ENCODE measurements around the gene PARP12.

Gene PARP12

DNA sequence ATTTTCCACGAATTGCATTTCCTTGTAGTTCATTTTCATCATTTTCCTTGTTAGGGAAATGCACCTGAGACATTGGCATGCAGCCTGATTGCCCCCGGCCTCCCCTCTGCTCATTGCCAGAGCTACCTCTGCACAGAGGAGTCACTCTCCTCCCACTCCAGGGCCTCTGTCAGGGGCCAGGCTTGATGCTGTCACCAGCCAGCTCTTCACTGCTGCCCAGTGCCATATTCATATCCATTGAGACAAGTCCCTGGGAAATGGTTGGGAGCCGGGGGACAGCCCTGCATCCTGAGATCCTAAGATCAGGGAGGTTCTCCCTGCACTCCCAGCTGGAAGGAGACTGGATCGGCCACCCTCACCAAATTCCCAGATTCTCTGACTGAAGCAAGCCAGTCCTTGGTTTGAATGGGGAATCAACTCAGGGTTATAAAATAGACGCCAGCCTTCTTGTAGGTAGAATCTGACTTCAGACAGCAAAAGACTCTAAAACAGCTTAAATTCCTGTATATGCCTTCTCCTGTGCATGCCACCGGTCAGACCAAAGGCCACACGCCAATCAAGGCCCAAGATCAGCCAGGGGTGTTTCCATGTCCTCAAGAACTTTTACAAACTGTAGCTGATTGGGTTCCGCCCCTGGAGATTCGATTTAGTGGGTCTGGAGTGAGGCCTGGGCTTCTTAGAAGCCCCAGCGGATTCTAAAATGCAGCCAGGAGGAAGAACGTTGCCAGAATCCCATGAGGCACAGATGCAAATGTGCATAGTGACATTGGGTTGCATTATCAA is 86.5 kb downstream of the PARP12 start:
- no peak overlapping the region for H2AFZ ChIP-seq (ENCODE audit: low read length)
- no peaks in the 10 kb centered on the region for H3K36me3 ChIP-seq (ENCODE audit: insufficient read depth, low read length)
- H3F3A ChIP-seq (ENCODE audit: insufficient read depth, low read length) = no peaks in the 10 kb centered on the region
- no peaks in the 10 kb centered on the region for H3K9me2 ChIP-seq (ENCODE audit: low read depth, low read length)
- H3K79me2 ChIP-seq (ENCODE audit: insufficient read depth, low read length) = no peaks in the 10 kb centered on the region
- no peak overlapping the region for H3K4me2 ChIP-seq (ENCODE audit: low read length)
- H3K4me1 ChIP-seq (ENCODE audit: insufficient read depth, low read length, severe bottlenecking) = no peaks in the 10 kb centered on the region
- no peak overlapping the region for H3K4me3 ChIP-seq (ENCODE audit: low read depth, low read length, poor library complexity, severe bottlenecking)
- no peak for TF ChIP-seq EZH2 (IDR thresholded peaks at IDR 0.05; ENCODE audit: borderline replicate concordance, low read length)
- TF ChIP-seq, protein P1, sequence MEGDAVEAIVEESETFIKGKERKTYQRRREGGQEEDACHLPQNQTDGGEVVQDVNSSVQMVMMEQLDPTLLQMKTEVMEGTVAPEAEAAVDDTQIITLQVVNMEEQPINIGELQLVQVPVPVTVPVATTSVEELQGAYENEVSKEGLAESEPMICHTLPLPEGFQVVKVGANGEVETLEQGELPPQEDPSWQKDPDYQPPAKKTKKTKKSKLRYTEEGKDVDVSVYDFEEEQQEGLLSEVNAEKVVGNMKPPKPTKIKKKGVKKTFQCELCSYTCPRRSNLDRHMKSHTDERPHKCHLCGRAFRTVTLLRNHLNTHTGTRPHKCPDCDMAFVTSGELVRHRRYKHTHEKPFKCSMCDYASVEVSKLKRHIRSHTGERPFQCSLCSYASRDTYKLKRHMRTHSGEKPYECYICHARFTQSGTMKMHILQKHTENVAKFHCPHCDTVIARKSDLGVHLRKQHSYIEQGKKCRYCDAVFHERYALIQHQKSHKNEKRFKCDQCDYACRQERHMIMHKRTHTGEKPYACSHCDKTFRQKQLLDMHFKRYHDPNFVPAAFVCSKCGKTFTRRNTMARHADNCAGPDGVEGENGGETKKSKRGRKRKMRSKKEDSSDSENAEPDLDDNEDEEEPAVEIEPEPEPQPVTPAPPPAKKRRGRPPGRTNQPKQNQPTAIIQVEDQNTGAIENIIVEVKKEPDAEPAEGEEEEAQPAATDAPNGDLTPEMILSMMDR (IDR thresholded peaks at IDR 0.05; ENCODE audit: low read length) = no peak
- H3K9ac ChIP-seq (ENCODE audit: low read length) = no peak overlapping the region
- no peaks in the 10 kb centered on the region; the same call in 1 of the 2 replicates for H3K27me3 ChIP-seq (ENCODE audit: insufficient read depth, low read length)
- no peak overlapping the region for H3K27ac ChIP-seq (ENCODE audit: low read depth, low read length, poor library complexity, severe bottlenecking)
- H4K20me1 ChIP-seq (ENCODE audit: insufficient read depth, low read length) = no peaks in the 10 kb centered on the region
- no peaks in the 10 kb centered on the region for H3K9me3 ChIP-seq (ENCODE audit: low read length)

DNA sequence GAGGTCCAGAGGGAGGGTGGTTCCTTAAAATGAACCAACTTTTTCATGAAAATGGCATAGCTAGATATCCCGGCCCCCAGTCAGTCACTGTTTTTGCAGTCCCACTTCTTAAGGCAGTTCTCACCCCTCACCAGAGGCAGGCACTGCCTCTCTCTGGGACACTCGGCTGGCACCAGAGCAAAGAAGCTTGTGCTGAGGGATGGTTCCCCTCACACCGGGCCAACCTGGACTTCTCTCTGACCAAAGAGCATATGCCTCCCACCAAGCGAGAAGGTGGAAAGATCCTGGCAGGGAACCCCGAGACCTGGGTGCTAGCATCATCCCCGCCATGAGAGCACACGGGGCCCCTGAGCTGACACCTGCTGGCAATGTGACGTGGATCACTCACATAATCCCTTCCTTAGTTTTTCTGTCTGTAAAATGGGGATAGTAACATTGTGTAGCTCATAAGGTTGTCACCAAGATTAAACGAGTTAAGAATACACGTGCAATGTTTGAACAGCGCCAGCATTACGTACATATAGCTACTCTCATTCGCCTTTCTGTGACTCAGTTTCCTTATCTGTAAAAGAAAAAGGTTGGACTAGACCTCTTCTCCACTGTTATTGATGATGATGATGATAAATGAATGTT is 88.5 kb downstream of the PARP12 start:
- TF ChIP-seq, protein P1 (IDR thresholded peaks at IDR 0.05; ENCODE audit: low read length) = no peak
- no peak for TF ChIP-seq EZH2 (IDR thresholded peaks at IDR 0.05; ENCODE audit: borderline replicate concordance, low read length)
- no peaks in the 10 kb centered on the region for H3K9me2 ChIP-seq (ENCODE audit: low read depth, low read length)
- no peaks in the 10 kb centered on the region for H3K79me2 ChIP-seq (ENCODE audit: insufficient read depth, low read length)
- H3K4me1 ChIP-seq (ENCODE audit: insufficient read depth, low read length, severe bottlenecking) = no peaks in the 10 kb centered on the region
- no peak overlapping the region for H3K27ac ChIP-seq (ENCODE audit: low read depth, low read length, poor library complexity, severe bottlenecking)
- no peak overlapping the region for H2AFZ ChIP-seq (ENCODE audit: low read length)
- peaks cover 3% of the 10 kb centered on the region; the same call in 1 of the 2 replicates for H3K27me3 ChIP-seq (ENCODE audit: insufficient read depth, low read length)
- no peak overlapping the region for H3K4me2 ChIP-seq (ENCODE audit: low read length)
- no peaks in the 10 kb centered on the region for H3F3A ChIP-seq (ENCODE audit: insufficient read depth, low read length)
- H3K9ac ChIP-seq (ENCODE audit: low read length) = no peak overlapping the region
- H3K9me3 ChIP-seq (ENCODE audit: low read length) = no peaks in the 10 kb centered on the region
- no peaks in the 10 kb centered on the region for H4K20me1 ChIP-seq (ENCODE audit: insufficient read depth, low read length)
- H3K36me3 ChIP-seq (ENCODE audit: insufficient read depth, low read length) = no peaks in the 10 kb centered on the region
- H3K4me3 ChIP-seq (ENCODE audit: low read depth, low read length, poor library complexity, severe bottlenecking) = no peak overlapping the region
